GM19099 (cell line): ENCODE results near the gene TNFRSF18.

ENCODE experiments used
- POLR2A ChIP-seq: IDR thresholded peaks from 3 replicates; pipeline ENCODE4 v1.6.1; 2011; ENCODE audit warnings: low read depth; ENCODE audit not compliant: insufficient read length; ENCODE audit errors: extremely low read depth

Gene TNFRSF18

DNA sequence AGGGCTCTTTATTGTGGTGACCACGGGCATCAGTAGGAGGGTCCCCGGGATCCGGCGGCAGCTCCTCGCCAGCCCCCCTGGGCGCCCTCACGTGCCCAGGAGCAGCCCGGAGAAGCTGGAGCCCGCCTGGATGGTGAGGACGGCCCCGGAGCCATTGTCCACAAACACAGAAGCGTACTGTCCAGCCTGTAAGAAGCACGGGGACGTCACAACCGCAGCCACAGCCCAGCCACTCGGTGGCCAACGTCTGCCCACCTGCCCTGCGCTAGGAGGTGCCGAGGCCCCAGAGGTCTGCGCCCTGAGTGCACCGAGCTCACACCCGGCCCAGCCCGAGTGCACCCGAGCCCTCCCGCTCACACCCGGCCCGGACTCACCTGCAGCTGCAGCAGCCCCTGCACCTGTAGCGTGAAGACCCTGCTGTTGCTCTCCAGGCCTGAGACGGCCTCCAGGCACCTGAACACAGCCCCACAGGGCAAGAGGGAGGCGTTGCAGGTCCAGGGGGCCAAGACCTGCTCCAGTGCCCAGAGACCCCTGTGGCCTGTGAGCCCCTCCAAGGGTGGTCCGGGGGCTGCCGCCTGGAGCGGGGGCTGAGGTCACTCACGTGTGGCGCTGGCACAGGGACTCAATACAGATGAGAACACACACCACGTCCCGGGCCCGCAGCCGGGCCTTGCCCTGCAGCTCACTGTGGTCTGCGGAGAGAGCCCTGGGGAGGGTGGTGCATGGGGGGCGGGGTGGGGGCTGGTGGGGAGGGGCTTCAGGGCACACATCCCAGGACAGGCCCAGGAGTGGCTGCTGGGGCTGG lies 36.3 kb upstream of the TNFRSF18 start:
- no peak for TF ChIP-seq POLR2A

DNA sequence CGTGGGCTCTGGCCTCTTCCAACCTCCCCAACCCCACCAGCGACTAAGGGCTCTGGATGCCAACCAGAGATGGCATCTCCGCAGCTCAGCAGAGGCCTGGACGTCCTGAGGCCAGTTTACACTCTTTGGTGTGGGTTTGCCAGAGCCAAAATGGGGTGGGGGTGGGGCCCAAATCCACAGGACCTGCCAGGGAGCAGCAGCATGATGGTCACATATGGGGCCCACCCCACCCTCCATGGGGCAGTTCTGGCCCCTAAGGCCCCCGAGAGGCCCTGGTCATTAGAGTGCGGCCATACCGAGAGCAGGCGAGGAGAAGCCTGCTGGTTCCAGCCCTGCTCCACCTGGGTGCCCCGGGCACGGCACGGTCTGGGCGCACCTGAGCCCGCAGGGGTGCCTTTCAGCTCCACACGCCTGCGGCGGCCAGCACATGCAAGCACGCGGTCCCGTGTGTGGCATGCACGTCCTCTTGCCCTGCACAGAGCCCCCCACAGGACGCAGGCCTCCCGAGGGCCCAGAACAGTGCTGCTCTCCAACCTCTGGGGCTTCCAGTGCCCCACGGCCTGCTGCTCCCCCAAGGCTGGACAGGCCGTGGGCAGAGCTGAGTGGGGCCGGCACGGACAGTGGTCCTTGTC lies 35.3 kb upstream of the TNFRSF18 start:
- TF ChIP-seq POLR2A = no peak

GRCh38 chr1:1240822-1241587 lies 34.6 kb upstream of the TNFRSF18 start:
- TF ChIP-seq POLR2A = no peak

GRCh38 chr1:1240348-1240732 lies 33.9 kb upstream of the TNFRSF18 start:
- TF ChIP-seq POLR2A = no peak

DNA sequence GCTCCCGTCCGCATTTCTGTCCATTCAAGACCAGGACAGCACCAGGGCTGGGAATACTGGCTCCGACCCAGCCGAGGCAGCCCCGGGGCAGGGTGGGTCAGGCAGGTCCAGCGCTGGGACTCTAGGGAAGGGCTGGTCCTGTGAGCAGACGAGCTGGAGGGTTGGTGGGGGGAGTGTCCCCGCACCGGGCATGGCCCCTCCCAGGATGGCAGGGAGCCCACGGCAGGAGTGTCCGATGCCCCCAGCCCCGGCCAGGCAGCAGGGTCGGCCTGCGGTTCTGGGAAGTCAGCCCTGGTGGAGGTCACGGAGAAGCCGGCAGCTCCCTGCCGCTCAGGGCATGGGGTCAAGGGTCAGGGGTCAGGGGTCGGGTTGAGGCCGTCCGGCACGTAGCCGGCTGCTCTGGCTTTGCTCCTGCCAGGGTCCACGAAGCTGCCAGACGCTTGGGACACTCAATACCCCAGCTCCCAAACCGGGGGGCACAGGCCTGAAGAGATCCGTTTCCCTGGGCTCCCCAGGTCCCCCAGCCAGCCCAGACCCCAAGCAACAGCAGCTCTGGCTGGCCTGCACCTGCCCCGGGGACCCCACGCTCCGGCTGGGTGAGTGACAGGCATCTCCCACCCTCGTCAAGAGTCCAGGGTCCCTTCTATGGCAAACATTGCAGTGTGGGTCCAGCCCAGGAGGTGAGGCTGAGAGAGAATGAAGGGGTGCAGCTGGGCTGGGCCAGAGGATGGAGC lies 33.4 kb upstream of the TNFRSF18 start:
- TF ChIP-seq POLR2A = no peak

- TF ChIP-seq POLR2A = no peak
Measured at GRCh38 chr1:1239227-1239613, 32.8 kb upstream of the TNFRSF18 start.

- no peak for TF ChIP-seq POLR2A
Measured at GRCh38 chr1:1238702-1239178, 32.3 kb upstream of the TNFRSF18 start.

GRCh38 chr1:1237874-1238701 lies 31.7 kb upstream of the TNFRSF18 start:
- no peak for TF ChIP-seq POLR2A

GRCh38 chr1:1236945-1237873 lies 30.8 kb upstream of the TNFRSF18 start:
- TF ChIP-seq POLR2A = no peak

DNA sequence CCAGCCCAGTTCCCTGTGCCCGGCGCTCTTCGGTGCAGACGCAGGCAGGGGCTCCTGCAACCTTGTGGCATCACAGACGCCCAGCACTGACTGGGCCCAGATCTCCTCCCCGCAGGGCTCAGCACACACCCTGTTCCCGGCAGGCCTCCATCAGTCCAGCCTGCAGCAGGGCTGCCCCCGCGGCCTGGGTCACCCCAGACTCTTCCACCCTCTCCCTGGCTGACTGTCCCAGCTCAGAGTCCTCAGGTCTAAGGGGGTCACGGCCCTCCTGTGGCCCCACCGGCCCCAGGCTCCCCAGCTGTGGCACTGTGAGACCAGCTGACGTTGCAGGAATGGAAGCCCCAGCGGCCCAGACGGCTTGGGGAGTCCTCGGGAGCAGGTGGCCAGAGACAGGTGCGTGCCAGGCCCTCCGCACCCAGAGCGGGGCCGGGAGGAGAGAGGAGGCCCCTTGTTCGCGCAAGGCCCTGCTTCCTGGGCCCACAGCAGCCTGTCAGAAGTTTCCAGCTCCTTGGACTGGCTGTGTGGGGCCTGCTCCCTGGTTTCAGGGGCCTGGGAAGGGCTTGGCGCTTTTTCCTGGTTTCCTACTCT lies 29.9 kb upstream of the TNFRSF18 start:
- no peak for TF ChIP-seq POLR2A

GRCh38 chr1:1235016-1235744 lies 28.8 kb upstream of the TNFRSF18 start:
- TF ChIP-seq POLR2A = no peak

DNA sequence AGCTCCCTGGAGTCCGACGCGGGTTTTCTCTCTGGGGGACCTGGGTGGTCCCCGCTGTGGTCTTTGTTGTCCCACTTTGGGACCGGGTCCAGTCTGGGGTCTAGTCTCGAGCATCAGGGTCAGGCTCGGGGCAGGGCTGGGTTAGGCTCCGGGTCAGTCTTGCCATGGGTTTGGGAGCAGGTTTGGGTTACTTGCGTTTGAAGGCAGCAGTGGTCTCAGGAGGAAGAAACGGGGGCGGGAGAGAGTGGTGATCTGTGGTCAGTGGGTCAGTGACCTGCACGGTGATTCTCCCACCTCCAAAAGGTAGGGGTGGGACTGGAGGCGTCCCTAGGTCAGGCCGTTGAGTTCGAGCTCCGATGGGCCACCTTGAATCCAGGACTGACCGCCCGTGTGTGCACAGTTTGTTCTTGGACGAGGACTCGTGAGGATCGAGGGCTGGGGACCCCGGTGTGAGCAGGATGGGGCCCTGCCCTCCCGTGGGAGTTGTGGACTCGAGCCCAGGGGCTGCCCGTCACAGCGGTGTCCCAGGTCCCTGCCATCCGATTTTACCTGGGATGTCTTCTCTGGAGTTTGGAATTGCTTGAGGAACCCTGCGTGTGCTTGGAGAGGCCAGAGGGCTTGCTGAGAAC lies 27.9 kb upstream of the TNFRSF18 start:
- no peak for TF ChIP-seq POLR2A
